DMS 273 (cell line): Measurements from ENCODE around the gene TMEM250.

Experiments used
- DNase-seq: peaks from one replicate; lab custom pipeline; 2025; ENCODE audit not compliant: unreplicated experiment; lab: John Stamatoyannopoulos, UW

The TMEM250 gene

DNA sequence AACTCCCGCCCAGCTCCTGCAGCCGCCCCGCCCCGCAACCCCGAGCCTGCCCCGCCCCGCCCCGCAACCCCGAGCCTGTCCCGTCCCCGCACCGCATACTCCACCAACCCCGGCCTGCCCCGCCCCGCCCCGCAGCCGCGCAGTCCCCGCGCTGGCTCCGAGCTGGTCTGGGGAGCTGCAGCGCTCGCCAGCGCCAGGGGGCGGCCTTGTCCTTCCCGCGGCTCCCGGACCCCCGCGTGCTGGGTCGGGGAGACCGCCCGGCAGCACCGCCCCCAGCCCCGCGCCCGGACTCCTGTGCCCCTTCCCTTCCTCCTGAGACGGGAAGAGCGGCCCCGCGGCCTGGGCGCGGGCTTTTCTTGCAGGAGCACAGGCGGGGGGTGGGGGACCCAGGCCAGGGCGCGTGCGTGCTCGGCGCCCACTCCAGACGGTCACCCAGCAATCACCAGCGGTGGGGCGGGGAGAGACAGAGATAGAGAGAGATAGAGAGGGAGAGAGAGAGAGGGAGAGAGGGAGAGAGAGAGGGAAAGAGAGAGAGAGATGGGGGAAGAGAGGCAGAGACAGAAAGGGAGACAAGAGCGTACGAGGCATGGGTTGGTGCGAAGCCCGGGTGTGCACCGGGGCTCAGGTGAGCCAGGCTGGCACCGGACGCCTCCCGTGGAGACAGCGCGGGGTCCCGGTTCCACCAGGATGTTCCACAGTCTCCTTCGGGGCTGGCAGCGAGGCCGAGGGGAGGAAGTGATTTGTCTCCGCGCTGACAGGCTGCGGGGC, 14.7 kb upstream of the TMEM250 start:
- DNase-seq: peak; percentile 80

GRCh38 chr9:136132512-136133050, 13.9 kb upstream of the TMEM250 start:
- no peak for DNase-seq

GRCh38 chr9:136131629-136132511, 13.2 kb upstream of the TMEM250 start:
- DNase-seq: no peak

GRCh38 chr9:136129176-136129575, 10.5 kb upstream of the TMEM250 start:
- DNase-seq: no peak

- no peak for DNase-seq
These were observed 9.8 kb upstream of the TMEM250 start for GRCh38 chr9:136128436-136128835.

- no peak for DNase-seq
These were observed 8.6 kb upstream of the TMEM250 start for GRCh38 chr9:136127313-136127712.

DNA sequence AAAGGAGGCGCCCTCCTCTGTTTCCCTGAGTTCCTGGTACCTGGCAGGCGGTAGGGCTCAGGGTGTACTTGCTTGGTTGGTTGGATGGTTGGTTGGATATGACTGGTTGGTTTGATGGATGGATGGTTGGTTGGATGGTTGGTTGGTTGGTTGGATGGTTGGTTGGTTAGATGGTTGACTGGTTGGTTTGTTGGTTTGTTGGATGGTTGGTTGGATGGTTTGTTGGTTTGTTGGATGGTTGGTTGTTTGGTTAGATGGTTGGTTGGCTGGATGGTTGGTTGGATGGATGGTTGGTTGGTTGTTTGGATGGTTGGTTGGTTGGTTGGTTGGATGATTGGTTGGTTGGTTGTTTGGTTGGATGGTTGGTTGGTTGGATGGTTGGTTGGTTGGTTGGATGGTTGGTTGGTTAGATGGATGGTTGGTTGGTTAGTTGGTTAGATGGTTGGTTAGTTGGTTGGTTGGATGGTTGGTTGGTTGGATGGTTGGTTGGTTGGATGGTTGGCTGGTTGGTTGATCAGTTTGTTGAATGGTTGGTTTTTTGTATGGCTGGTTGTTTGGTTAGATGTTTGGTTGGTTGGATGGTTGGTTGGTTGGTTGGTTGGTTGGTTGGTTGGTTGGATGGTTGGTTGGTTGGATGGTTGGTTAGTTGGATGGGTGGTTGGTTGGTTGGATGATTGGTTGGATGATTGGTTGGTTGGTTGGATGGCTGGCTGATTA, 6.5 kb upstream of the TMEM250 start:
- no peak for DNase-seq

DNA sequence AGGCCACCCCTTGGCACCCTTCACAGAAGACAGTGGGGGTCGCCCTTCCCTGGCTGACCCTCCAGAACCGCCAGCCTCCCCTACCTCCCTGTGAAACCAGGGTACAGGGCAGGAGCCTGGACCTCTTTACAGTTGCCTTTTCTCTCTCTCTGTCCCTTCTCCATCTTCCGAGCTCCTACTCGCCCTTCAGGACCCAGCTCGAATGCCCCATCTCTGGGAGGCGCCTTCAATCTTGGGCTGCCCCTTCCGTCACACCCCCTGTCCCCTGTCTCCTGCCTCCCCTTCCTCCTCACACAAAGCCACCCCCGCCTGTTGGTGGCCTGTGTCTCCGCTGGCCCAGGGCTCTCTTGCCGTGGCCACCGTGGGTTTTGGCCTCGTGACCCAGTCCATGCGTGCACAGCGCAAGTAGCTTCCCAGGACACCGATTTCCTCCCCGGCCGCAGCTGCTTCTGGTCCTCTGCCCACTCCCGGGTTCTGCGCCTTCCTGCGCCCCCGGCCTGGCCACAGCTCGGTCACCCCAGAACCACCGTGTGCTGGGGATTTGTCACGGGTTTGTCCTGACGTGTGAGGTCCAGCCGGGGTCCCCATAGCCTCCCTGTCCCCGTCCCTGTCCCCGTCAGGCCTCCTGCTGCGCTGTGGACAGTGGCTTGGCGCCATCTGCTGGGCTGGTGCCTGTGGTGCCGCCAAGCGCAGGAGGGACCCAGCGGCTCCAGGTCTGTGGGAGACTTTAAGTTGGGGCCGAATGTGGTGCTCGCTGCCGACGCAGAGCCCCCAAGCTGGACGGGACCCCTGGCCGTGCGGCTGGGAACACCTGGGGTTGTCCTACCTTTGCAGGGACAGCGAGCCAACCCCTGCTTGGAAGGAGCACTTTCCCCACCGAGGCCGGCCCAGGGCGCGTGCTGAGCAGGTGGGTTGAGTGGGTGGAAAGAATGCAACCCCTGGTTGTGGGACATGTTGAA, 4.0 kb upstream of the TMEM250 start:
- DNase-seq: peak; percentile 76

GRCh38 chr9:136121801-136122200, 3.1 kb upstream of the TMEM250 start:
- no peak for DNase-seq

DNA sequence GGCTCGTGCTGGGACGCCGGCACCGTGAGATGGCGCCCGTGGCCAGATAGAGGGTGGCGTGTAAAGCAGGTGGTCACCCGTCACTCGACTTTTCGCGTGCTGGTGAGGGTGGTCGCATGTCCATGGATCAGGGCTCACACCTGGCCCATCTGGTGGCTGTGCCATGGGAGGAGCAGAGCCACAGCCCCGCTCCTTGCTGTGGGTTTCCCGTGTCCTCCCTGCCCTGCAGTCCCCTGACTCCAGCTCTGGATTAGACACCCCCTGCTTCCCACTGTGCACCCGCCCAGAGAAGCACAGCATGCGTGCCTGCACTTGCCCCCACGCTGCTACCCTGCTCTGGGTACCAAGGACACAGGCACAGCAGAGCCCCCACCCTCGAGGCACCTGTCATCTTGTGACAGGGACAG, 1.8 kb upstream of the TMEM250 start:
- no peak for DNase-seq

GRCh38 chr9:136119883-136120393, 1.3 kb upstream of the TMEM250 start:
- no peak for DNase-seq

DNA sequence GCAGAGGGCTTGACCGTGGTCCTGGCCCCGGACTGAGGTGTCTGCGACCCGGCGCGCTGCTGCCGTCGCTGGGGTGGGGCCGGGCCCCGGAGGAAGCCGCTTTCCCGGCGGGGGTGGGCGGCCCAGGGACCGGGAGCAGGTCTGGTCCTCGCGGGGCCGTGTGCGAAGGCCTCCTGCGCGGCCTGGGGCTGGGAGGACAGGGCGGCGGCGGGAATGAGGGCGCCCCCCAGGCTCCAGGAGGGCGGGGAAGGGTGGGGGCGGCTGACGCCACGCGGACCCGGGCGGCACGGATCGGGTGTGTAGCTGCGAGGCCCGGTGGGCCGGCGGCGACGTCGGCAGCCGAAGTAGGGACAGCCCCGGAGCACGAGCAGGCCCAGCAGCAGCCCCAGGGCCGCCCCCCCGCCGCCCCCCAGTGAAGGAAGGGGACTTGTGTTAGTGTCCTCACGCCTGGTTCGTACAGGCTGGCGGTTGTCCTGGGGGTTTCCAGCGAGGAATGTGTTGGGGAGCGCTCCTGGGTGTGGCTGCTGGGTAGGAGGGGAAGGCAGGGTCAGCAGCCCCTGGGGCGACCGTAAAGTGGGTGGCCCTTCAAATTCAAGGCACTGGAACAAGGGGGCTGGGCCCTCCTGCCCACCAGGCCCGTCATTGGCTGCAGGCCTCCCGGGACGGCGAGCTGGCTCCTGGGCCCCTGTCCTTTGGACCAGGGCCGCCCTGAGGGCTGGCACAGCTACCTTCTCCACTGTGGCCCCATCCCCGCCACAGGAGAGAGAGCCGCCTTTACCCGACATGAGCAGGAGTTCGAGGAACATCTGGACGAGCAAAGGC, 597 bp upstream of the TMEM250 start:
- DNase-seq: peak; percentile 74

DNA sequence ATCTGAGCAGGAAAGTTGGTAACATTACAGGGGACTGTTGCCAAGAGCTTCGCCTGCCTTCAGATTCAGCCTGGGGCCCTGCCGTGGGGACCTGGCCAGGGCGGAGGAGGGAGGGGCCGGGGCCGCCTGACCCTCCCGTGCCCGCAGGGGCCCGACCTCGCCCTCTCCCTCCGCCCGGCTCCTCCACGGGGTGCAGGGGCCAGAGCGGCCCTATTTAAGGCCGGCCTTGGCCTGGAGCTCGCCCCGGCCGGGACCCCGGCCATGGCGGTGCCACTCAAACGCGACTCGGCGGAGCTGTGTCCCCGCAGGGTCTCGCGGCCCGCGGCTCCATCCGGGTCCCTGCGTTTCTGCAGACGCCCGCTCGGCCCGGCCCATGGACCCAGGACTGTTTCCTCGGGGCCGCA, 757 bp downstream of the TMEM250 start:
- no peak for DNase-seq

DNA sequence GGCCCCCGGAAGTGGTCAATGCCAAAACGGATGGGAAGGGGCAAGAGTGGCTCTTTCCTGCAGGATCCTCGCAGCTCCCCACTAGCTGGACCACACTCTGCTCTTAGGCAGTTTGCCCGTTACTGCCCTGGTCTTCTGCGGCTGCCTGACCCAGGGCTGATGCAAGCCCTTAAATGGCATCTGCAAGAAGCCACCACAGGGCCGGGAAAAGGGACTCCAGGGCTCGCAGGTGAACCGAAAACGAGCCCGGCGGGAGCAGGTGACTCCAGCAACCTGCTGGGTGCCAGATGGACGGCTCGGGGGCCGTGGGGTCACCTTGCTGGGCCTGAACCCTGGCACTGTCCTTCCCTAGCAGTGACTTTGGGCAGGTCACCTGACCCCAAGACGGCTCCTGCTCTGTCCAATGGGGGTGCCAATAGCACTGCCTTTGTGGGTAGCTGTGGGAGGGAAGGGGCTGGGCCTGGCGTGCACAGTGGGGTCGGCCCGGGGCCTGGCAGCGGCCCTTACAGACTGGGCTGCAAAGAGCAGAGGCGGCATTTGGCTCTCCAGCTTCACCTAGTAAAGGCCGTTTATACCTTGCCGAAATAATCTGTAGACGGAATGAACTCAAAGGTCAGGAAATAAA, 1.3 kb downstream of the TMEM250 start:
- DNase-seq: peak; percentile 60

- no peak for DNase-seq
These were observed 2.1 kb downstream of the TMEM250 start for GRCh38 chr9:136116360-136117098.

GRCh38 chr9:136115641-136116359, 2.9 kb downstream of the TMEM250 start:
- DNase-seq: no peak

- no peak for DNase-seq
These were observed 3.5 kb downstream of the TMEM250 start for GRCh38 chr9:136115206-136115605.
